Stimulated activated CD4-positive, alpha-beta T cell treated with anti-CD3 and anti-CD28 coated beads, Interleukin-15, amount 100 ng/mL, for 48 hours (primary cell): ENCODE measurements around the gene FHL2.
"Not testable (repeated sequence)": the region's sequence is repeated elsewhere in the genome, so short reads cannot be mapped to it uniquely, and the experiment has no call there.

Source experiments
- DNase-seq, 2 donors: peaks; one replicate each; pipeline ENCODE4 v3.0.0-alpha.2; 2020; ENCODE audit warnings: low read depth in 2 of 2

The FHL2 gene

DNA sequence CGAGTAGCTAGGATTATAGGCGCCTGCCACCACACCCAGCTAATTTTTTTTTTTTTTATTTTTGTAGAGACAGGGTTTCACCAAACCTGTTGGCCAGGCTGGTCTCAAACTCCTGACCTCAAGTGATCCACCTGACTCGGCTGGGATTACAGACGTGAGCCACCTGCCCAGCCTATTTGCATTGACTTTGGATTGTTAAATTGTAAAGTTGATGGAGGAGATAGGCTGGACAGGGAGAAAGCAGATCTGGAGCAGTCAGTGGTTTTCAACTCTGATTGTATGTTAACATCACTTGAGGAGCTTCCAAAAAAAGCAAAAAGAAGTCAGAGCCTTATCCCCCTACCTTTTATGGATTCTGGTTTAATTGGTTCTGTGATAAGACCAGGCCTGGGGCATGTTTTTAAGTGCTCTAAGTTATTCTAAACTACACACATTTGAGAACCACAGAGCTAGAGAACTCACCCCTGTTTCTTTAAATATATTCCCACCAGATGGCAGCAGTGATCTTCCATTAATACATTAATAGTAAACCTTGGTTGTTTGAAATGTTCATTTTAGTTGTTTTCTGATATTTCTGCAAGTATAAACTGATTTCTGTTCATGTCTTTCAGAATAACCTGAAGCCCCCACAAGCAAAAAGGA, 54.0 kb downstream of the FHL2 start:
- DNase-seq: no peak

DNA sequence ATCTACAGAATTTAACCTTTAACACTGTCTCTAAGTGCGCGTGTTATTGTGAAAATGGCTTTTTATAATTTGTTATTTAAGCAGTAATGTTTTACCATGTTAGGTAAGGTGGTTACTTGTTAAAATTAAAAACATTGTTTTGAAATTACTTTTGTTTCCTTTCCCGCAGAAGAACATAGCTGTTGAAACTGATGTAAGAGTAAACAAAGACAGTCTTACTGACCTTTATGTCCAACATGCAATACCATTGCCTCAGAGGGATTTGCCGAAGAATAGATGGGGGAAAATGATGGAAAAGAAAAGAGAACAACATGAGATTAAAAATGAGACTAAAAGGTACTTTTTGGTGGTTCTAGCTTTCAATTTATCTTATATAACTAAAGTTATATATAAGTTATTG, 59.4 kb downstream of the FHL2 start:
- no peak for DNase-seq

DNA sequence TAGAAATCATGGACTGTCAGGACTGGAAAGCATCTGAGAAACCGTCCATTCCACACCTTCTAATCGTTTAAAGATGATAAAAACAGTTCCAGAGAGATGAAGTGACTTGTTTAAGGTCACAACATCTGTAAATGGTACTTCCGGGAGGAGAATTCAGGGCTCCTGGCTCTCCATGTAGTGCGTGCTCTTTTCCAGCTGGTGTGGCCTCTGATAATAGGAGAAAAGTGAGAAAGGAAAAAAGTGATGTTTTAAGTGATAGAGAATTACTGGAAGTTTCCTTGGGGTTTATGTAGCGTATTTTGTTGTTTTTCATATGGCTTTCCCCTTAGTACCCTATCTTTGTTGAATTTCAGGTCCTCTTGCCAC, 60.8 kb downstream of the FHL2 start:
- DNase-seq: no peak

DNA sequence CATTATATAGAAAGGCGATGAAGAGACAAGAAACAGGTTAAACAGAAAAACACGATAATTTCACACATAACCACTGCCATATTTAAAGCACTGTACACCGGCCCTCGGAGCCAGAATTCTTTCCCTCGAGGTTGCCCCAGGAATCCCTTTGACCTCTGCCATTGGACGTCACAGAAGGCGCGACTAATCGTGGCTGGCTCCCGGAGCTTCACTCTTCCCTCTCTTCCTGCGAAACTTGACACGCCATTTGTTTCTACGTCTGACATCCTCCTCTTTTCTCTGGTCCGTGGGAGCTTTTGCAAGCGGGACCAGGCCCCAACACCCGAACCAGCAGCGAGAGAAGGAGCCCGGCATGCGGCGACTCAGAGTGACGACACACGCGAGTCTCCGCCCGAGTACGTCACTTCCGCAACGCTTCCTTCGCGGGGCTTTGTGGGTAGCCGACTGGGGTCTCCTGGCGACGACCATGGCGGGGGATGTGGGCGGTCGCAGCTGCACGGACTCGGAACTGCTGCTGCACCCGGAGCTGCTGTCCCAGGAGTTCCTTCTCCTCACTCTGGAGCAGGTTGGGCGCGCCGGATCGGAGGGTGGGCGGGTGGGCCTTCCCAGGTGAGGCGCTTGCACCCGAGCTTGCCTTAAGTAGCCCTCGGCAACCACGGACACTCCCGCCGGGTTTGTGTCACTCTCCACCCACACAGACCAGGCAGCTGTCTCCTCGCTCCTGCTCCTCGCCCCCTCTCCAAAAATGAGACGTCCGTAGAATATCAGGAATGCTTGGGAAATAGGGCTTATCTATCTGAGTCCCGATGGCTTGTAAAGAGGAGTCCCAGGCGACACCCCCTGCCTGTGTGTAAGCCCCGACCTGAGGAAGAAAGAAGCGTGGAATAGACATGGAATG, 61.5 kb downstream of the FHL2 start, which contains the start of gene C2orf49:
TSS of gene C2orf49 (plus strand) at position 419 of the 898 bp plus-strand sequence. CDS start at position 467, 48 bp downstream.
- peak; percentile 85 to 86 for DNase-seq

DNA sequence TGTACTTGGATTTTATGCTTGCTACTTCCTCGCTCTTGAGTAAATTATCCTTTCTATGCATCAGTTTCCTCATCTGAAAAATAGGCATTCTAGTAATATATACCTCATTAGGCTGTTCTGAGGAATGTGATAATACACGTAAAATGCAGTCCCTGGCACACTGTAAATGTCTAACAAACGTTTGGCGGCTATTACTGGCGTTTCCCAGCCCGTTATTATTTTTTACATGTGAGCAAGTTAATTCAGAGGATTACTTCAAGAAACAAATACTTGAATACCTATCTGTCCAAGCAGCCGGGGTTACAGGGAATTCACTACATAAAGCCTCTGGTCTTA, 62.1 kb downstream of the FHL2 start:
- DNase-seq: no peak

DNA sequence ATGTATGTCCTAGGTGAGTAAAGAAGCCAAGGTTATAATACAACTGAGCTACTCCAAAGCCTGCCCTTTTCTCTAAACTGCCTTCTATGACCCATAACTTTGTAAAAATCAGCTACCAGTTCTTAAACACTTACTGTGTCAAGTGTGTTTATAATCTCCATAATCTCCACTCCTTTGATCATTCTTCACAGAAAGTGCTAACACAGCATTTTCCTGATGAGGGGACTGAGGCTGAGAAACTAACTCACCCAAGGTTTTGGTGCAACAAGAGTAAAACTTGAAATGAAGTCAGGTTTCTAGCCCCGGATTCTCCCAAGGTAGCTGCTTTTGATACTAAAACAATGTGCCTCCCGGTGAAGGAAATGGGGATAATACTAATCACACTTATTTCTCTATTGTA, 63.4 kb downstream of the FHL2 start:
- DNase-seq: no peak

DNA sequence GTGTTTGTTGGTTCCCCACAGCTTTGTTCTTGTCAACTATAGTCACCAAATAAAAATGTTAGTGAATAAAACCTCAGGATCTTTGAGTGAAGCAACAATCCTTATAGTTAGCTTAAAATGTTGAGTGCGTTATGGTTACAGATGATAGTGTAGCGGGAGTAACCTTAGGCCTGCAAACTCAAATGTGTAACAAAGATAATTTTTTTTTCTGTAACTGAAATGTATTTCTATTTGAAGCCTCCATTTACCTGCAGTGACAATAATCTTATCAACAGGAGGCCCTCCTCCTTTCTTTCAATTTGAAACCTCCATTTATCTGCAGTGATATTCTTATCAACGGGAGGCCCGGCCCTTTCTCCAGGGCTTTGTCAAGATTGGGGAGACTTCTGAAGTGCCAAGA, 64.6 kb downstream of the FHL2 start:
- DNase-seq: no peak

DNA sequence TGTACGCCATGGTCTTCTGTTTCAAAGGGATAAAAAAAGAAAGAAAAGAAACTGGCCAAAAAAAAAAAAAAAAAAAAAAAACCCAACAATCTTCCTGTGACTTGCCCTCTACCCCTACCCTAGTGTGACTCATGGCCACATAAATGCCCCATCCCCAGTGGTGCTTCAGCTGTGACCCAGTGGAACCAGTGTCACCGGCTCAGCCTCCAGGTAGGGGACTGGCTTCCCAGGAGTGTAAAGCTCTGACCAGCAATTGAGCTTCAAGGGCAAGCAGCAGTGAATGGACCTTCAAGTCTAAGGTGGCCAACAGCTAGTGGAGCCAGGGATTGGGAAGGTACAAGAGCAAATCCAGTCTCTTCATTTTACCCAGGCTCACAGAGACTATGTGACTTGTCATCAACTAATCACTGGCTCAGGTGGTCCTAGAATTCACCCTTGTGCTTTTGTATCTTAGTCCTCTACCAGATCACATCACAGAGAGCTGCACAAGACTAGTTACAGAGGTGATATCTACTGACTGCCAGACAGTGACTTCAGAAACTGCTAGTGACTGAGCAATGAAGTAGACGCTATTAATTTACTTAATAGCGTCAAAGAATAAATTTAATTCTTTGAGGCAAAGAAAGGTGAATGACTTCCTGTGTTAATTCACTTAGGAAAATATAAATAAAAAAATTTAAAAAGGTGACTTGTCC, 68.0 kb downstream of the FHL2 start:
- no peak for DNase-seq

DNA sequence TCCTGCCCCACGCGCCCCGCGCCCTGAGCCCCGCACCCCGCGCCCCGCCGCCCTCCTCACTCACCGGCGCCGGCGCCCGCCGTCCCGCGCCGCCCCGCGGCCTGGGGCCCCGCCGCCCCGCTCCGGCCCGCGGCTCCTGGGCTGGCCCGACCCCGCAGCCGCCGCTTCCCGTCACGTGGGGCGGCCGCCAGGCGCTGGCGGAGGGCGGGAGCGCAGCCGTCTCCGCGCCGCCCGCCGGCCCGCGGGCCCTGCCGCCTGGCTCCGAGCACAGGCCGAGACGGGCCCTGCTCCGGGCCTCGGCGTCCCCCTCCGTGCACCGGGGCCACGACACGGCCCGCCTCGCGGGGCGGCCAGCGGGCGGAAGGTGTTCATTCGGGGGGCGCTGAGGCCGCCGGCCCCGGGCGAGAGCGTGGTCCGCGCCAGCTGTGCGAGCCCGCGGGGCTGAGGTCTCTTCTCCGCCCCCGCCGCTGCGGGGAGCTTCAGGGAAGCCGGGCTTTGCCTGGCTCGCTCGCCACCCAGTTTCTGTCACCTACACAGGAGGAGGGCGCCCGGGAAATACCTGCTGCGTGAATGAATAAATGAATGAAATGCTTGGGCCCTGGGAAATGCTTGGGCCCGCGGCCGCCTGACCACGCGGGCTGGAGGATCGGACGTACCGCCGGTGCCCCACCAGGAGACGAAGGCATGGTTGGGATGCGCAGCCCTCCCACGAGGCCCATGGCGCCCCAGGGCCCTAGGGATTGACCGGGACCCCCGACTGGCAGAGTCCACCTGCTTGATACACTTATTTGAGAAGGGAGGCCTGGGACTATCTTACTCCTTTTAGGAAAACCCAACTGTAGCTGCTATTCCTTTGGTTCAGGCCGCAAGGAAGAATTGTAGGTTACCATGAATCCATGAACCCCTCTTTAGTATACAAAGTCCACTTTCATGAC, 69.0 kb downstream of the FHL2 start, which contains the start of gene TGFBRAP1:
TSS of gene TGFBRAP1 (minus strand) at position 175 of the 935 bp plus-strand sequence. CDS start 21,434 bp downstream, outside the sequence.
- peak; percentile 27 to 48 for DNase-seq

DNA sequence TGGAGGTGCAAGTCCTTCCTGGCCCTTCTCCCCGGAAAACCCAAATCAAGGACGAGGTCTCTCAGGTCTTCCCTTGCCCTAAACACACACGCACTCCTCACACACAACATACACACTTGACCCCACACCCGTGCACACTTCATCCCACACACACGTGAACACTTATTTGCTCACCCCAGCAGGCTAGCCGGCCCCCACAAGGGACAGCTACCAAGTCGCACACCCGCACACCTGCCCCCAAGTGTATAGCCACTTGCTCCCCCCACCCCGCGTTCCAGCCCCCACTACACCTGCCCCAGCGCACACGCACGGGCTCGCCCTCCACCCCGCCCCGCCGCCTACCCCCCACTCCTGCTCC, 69.7 kb downstream of the FHL2 start:
- DNase-seq: no peak

DNA sequence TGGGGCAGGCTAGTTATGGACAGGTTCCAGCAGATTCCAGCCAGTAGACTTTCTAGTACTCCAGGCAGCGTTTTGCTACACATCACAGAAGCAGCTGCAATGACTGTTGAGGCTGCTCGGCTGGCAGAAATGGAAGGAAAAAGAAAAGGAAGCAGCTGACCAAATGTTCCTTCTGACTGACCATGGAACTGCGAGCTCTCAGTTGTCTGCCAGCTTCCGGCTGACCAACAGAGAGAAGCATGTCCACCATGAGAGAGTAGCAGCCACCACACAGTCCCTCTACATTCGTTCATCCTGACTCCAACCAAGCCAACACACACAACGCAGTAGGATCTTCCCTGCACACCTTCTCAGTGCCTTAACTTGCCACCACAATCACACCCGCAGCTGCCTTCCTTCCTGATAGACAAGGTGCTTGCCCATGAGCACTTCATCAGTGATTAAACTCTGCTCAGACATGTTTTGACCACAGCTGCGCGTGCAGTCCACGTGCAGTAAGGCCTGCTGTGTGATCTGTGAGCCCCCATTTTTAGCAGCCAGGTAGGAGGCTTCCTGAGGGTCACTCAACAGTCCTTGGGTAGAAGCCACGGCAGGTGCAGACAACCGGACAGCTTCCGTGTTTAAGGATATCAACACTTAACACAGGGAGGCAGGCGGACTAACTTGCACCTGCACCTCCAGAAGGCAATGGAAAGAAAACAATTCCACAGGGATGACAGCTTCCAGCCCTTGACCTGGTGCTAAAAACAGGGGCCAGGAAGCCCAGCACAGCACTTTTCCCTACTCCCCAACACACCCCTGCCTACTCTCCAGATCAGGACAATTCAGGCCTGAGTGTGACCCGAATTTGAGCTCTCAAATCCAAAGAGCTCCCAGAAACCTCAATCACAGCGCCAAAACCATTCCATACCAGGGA, 70.3 kb downstream of the FHL2 start:
- DNase-seq: no peak

DNA sequence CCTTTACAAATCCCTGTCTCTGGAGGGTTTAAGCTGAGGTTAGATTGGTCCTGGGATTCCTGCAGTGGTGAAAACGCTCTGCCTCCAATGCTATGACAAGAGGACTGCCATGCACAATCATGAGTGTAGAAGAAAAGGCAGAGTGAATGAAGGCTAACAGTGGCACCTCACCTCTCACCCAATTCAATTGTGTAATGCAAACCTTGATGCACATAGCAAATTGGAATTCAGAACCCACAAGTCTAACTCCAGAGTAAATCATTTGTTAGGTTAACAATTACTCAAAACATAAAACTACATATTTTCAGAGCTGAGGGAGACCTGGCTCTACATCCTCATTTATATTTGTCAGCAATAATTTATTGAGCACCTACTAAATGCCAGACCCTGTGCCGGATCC, 71.2 kb downstream of the FHL2 start:
- no peak for DNase-seq

DNA sequence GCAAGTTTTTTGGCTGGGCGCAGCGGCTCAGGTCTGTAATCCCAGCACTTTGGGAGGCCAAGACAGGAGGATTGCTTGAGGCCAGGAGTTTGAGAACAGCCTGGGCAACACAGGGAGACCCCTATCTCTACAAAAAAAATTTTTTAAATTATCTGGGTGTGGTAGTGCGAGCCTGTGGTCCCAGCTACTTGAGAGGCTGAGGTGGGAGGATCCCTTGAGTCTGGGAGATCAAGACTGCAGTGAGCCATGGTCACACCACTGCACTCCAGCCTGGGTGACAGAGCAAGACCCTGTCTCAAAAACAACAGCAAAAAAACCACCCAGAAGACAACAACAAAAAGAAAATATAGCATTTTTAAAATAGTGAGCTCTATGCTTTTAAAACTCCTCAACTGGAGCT, 71.6 kb downstream of the FHL2 start:
- DNase-seq: not testable (repeated sequence)

DNA sequence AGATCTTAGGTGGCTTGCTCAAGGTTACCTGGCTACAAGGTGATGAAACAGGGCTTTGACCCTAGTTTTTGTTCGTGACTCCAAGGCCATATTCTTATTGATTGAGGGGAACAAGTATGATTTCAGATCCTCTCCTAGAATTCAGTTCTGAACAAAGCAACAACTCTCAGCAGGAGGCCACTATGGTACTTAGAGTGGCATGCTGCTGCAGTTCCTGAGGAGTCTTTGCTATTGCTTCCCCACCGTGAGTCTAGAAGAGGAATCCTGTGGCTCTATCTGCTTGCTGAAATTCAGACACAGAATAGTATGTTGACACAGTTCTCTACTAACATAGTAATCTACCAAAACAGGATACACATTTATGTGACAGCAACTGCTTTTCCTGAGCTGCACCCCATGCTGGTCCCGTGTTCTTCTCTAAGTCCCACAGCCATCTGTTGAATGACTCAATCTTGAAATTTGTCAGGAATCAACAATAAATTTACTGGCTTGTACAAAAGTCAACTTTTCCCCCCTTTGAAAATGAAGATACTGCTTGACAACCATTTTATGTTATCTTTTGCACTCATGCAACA, 73.4 kb downstream of the FHL2 start:
- DNase-seq: no peak

DNA sequence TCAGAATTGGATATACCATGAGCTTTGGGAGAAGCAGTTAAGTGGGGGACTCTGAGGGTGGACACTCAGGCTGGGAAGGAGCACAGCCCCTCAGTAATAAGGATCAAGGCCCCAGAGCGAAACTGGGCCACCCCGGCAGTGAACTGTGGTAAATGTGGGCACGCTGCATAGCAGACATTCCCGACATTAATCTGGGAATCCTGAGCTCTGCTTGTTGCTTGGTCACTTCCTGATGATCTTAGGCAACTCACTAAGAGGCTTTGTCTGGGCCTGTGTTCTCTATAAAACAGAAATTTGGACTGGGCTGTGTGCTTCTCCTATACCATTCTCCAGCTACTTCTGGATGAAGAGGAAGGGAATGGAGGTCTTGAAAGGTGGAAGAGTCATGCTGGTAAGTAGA, 74.1 kb downstream of the FHL2 start:
- DNase-seq: no peak

DNA sequence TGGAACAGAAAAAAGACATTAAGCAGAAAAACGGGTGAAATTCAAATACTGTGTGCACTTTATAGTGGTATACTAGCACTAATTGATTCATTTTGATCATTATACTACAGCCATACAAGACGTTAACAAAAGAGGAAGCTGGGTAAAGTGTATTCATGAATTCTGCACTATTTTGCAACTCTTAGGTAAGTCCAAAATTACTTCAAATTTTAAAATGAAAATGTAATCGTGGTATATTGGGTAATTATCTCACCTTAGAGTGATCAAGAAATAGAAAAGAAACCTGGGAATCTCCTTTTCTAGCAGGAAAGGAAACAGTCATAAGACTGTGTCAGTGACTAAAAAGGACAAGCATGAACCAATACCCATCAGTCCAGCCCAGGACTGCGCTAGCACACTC, 74.8 kb downstream of the FHL2 start:
- no peak for DNase-seq

DNA sequence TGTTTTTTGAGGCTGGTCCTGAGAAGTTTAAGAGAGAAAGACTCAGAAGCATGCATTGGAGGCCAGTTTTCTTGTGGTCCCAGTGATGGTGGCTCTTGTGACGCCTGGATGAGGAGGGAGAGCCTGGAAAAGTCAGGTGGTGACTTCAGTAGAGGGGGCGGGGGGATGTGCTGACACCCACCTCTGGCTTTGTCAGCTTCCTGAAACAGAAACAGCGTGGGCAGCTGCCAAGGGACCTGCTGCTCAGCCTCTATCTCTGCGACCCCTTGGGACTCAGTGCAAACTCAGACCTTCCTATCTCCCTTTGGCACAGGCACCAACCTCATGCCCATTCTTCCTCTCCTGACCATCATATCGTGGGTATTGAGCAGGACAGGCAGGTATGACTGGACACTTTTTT, 75.7 kb downstream of the FHL2 start:
- DNase-seq: no peak

DNA sequence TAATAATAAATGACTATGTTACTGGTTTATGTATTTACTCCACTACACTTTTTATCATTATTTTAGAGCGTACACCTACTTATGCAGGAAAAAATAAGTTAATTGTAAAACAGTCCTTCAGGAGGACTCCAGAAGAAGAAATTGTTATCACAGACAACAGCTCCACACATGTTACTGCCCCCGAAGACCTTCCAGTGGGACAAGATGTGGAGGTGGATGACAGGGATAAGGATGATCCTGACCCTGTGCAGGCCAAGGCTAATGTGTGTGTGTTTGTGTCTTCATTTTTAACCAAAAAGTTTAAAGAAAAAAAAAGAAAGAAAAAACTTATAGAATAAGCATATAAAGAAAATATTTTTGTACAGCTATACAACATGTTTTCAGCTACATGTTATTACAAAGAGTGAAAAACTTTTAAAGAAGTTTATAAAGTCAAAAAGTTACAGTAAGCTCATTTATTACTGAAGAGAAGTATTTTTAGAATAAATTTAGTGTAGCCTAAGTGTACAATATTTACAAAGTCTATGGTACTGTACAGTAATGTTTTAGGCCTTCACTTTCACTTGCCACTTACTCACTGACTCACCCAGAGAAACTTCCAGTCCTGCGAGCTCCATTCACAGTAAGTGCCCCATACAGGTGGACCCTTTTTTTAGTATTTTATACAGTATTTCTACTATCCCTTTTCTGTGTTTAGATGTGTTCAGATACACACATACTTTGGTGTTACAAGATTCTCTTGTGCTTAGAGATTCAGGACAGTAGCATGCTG, 76.8 kb downstream of the FHL2 start:
- no peak for DNase-seq

DNA sequence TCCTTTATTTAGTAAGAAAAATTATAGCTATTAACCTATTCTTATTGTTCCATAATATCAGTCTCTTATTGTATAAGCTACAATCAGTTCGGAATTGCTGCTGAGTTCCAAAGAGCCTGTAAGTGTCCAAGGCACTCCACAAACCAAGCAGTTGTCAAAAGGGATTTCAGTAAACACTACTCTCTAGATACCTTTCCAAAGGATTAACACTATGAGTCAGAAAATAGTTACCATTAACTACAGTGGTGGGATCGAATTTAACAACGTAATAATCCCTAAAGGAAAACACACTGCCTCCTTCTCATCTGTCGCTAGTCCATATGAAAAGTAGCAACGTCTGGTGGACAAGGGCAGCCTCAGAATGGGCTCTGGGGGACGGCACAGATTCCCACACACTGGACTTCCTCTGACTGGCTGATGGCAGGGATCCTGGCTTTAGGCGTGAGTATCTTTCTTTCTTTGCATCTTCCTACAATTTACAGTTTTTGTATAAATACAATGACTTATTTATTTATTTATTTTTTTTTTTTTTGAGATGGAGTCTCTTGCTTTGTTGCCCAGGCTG, 78.1 kb downstream of the FHL2 start:
- DNase-seq: no peak
